Fibroblast of lung (primary cell): ENCODE measurements around the gene PALLD.

Source experiments
- CTCF ChIP-seq, 2 donors: IDR thresholded peaks in 1 of 2; conservative IDR thresholded peaks in 1 of 2; 1 replicate in 1 of 2; 2 replicates in 1 of 2; pipeline ENCODE4 v1.5.1; 2011 to 2012; ENCODE audit warnings: low read length in 2 of 2, control low read depth in 1 of 2, inconsistent platforms in 1 of 2, low read depth in 1 of 2, mild to moderate bottlenecking in 1 of 2
- EZH2 ChIP-seq: IDR thresholded peaks from 2 replicates; pipeline ENCODE4 v1.5.1; 2012; ENCODE audit warnings: low read length, control low read depth, mild to moderate bottlenecking; ENCODE audit errors: missing control alignments

GRCh38 chr4:168945291-168945690 is 448.4 kb downstream of the PALLD start:
- no peak for TF ChIP-seq CTCF (conservative IDR thresholded peaks at IDR 0.05 in 1 of 2, IDR thresholded peaks at IDR 0.05 in 1 of 2; ENCODE audit: low read depth in 1 of 2, low read length in 2 of 2)
- no peak for TF ChIP-seq EZH2
